IMR-90 (cell line): Measurements from ENCODE around the gene AKAP13. TPM values are rescaled to one million over a fixed set of nuclear protein-coding genes. Genes with fewer than 3 reads are reported as not detected.

ENCODE experiments used
- ATAC-seq: fragments of 200-7000 bp; cut with Tn5 transposase; 2 replicates; pipeline ENCODE4 v1.9.1; 2020; ENCODE audit warnings: low read depth, mild to moderate bottlenecking, moderate library complexity
- BruUV-seq: library from RNA; stranded (reverse); fragments of 400-500 nt; replicated peaks from 2 replicates; lab custom pipeline; 2021; lab: Mats Ljungman, UMichigan
- CTCF ChIA-PET: fragments of 300-600 bp; formaldehyde crosslinking; extraction: SDS; loops from one replicate; lab custom pipeline; 2021; ENCODE audit warnings: antibody characterized with exemption; lab: Yijun Ruan, JAX
- POLR2A ChIA-PET: fragments of 300-600 bp; sonication (Branson Sonifier 250); formaldehyde crosslinking; loops from one replicate; lab custom pipeline; 2022; ENCODE audit warnings: antibody characterized with exemption; ENCODE audit not compliant: unreplicated experiment; lab: Charles Lee
- DNase-seq: peaks from one replicate; pipeline ENCODE4 v3.0.0; 2013
- H2AFZ ChIP-seq: replicated peaks from 2 replicates; pipeline ENCODE3; 2013; ENCODE audit warnings: low read length, mild to moderate bottlenecking; ENCODE audit not compliant: poor library complexity
- H2AK5ac ChIP-seq: 2 replicates; pipeline ENCODE4 v1.6.1; 2013; ENCODE audit warnings: low read depth, low read length, inconsistent platforms
- H2AK9ac ChIP-seq: replicated peaks from 2 replicates; pipeline ENCODE3; 2013; ENCODE audit warnings: mild to moderate bottlenecking, low read depth, low read length, moderate library complexity; ENCODE audit not compliant: poor library complexity
- H2BK120ac ChIP-seq: 2 replicates; pipeline ENCODE4 v1.6.1; 2013; ENCODE audit warnings: low read depth, low read length, inconsistent platforms
- H2BK15ac ChIP-seq: 3 replicates; pipeline ENCODE4 v1.6.1; 2013; ENCODE audit warnings: low read depth, low read length, inconsistent platforms
- H2BK20ac ChIP-seq: 2 replicates; pipeline ENCODE4 v1.6.1; 2013; ENCODE audit warnings: low read depth, mild to moderate bottlenecking, inconsistent platforms, low read length, moderate library complexity
- H2BK5ac ChIP-seq: 2 replicates; pipeline ENCODE4 v1.6.1; 2013; ENCODE audit warnings: mild to moderate bottlenecking, low read depth, low read length, inconsistent platforms; ENCODE audit not compliant: poor library complexity, severe bottlenecking
- H3K14ac ChIP-seq: replicated peaks from 2 replicates; pipeline ENCODE4 v1.6.1; 2013; ENCODE audit warnings: low read depth, low read length, inconsistent platforms
- H3K18ac ChIP-seq: 2 replicates; pipeline ENCODE4 v1.6.1; 2013; ENCODE audit warnings: low read depth, low read length, control low read depth
- H3K23ac ChIP-seq: 2 replicates; pipeline ENCODE4 v1.6.1; 2013; ENCODE audit warnings: low read depth, low read length, inconsistent platforms
- H3K27ac ChIP-seq: 2 replicates; pipeline ENCODE4 v1.5.1; 2013; ENCODE audit warnings: mild to moderate bottlenecking, control low read depth, low read length; ENCODE audit not compliant: insufficient read depth
- H3K27me3 ChIP-seq: 2 replicates; pipeline ENCODE4 v1.6.1; 2013; ENCODE audit warnings: low read length; ENCODE audit not compliant: control insufficient read depth, insufficient read depth
- H3K36me3 ChIP-seq: 2 replicates; pipeline ENCODE4 v1.6.1; 2013; ENCODE audit warnings: low read length, mixed read lengths; ENCODE audit not compliant: control insufficient read depth, insufficient read depth
- H3K4ac ChIP-seq: 2 replicates; pipeline ENCODE4 v1.6.1; 2013; ENCODE audit warnings: low read depth, low read length, inconsistent platforms
- H3K4me1 ChIP-seq: 2 replicates; pipeline ENCODE4 v1.6.1; 2013; ENCODE audit warnings: low read length, mixed read lengths; ENCODE audit not compliant: control insufficient read depth, insufficient read depth
- H3K4me2 ChIP-seq: 2 replicates; pipeline ENCODE4 v1.6.1; 2013; ENCODE audit warnings: low read depth, mild to moderate bottlenecking, control low read depth, low read length, moderate library complexity
- H3K4me3 ChIP-seq: 2 replicates; pipeline ENCODE4 v1.5.1; 2013; ENCODE audit warnings: low read depth, mild to moderate bottlenecking, control low read depth, low read length, moderate library complexity; ENCODE audit not compliant: insufficient read depth
- H3K56ac ChIP-seq: 2 replicates; pipeline ENCODE4 v1.6.1; 2013; ENCODE audit warnings: low read length, inconsistent platforms; ENCODE audit not compliant: insufficient read depth; ENCODE audit errors: extremely low read depth
- H3K79me1 ChIP-seq, 2 experiments: 2 replicates each; pipeline ENCODE4 v1.6.1; 2013; ENCODE audit warnings: low read length in 2 of 2, inconsistent platforms in 1 of 2, low read depth in 1 of 2
- H3K9ac ChIP-seq: 2 replicates; pipeline ENCODE4 v1.6.1; 2013; ENCODE audit warnings: low read depth, low read length, control low read depth
- H3K9me1 ChIP-seq: 2 replicates; pipeline ENCODE4 v1.6.1; 2013; ENCODE audit warnings: low read length, inconsistent platforms; ENCODE audit not compliant: insufficient read depth
- H3K9me3 ChIP-seq: 2 replicates; pipeline ENCODE4 v1.6.1; 2013; ENCODE audit warnings: low read length; ENCODE audit not compliant: control insufficient read depth, insufficient read depth
- H4K20me1 ChIP-seq: 2 replicates; pipeline ENCODE4 v1.6.1; 2013; ENCODE audit warnings: low read length, inconsistent platforms; ENCODE audit not compliant: insufficient read depth
- H4K5ac ChIP-seq: 2 replicates; pipeline ENCODE4 v1.6.1; 2013; ENCODE audit warnings: mild to moderate bottlenecking, low read depth, low read length, control low read depth
- H4K8ac ChIP-seq, 2 experiments: 2 replicates each; pipeline ENCODE4 v1.6.1; 2013; ENCODE audit warnings: low read depth in 2 of 2, low read length in 2 of 2, control low read depth in 1 of 2, inconsistent platforms in 1 of 2
- H4K91ac ChIP-seq: 2 replicates; pipeline ENCODE4 v1.6.1; 2013; ENCODE audit warnings: low read depth, low read length, inconsistent platforms; ENCODE audit not compliant: insufficient read depth
- BHLHE40 ChIP-seq: fragments of 150-350 bp; IDR thresholded peaks from 2 replicates; pipeline ENCODE4 v1.6.1; 2016; ENCODE audit warnings: mild to moderate bottlenecking, low read depth, low read length
- CEBPB ChIP-seq: IDR thresholded peaks from 2 replicates; pipeline ENCODE4 v1.6.1; 2012; ENCODE audit warnings: low read depth, low read length, improper control_type of control experiment
- CHD1 ChIP-seq: IDR thresholded peaks from 2 replicates; pipeline ENCODE4 v1.6.1; 2012; ENCODE audit warnings: low read depth, low read length, improper control_type of control experiment
- CTCF ChIP-seq: conservative IDR thresholded peaks from 2 replicates; pipeline ENCODE4 v1.5.1; 2012; ENCODE audit warnings: mild to moderate bottlenecking, low read depth, low read length, improper control_type of control experiment
- ELK1 ChIP-seq: fragments of 150-350 bp; IDR thresholded peaks from 2 replicates; pipeline ENCODE4 v1.6.1; 2016; ENCODE audit warnings: low read depth, mild to moderate bottlenecking, low read length, moderate library complexity, borderline replicate concordance
- FOS ChIP-seq: fragments of 150-350 bp; IDR thresholded peaks from 2 replicates; pipeline ENCODE4 v1.6.1; 2016; ENCODE audit warnings: low read depth, low read length
- MAFK ChIP-seq: IDR thresholded peaks from 2 replicates; pipeline ENCODE4 v1.6.1; 2012; ENCODE audit warnings: low read depth, low read length, improper control_type of control experiment
- MAZ ChIP-seq: IDR thresholded peaks from 2 replicates; pipeline ENCODE4 v1.6.1; 2012; ENCODE audit warnings: low read depth, mild to moderate bottlenecking, low read length, improper control_type of control experiment, moderate library complexity, borderline replicate concordance
- MXI1 ChIP-seq: IDR thresholded peaks from 2 replicates; pipeline ENCODE4 v1.6.1; 2012; ENCODE audit warnings: low read depth, mild to moderate bottlenecking, low read length, moderate library complexity, borderline replicate concordance
- NFE2L2 ChIP-seq: fragments of 150-350 bp; IDR thresholded peaks from 2 replicates; pipeline ENCODE4 v1.6.1; 2016; ENCODE audit warnings: low read depth, mild to moderate bottlenecking, low read length
- POLR2A ChIP-seq: IDR thresholded peaks from 2 replicates; pipeline ENCODE4 v1.6.1; 2012; ENCODE audit warnings: mild to moderate bottlenecking, low read depth, low read length
- RAD21 ChIP-seq: IDR thresholded peaks from 2 replicates; pipeline ENCODE4 v1.6.1; 2012; ENCODE audit warnings: low read length, improper control_type of control experiment
- RCOR1 ChIP-seq: IDR thresholded peaks from 2 replicates; pipeline ENCODE4 v1.6.1; 2012; ENCODE audit warnings: mild to moderate bottlenecking, low read length, improper control_type of control experiment; ENCODE audit not compliant: insufficient replicate concordance
- RFX5 ChIP-seq: IDR thresholded peaks from 2 replicates; pipeline ENCODE4 v1.8.0; 2012; ENCODE audit warnings: low read depth, mild to moderate bottlenecking, low read length, moderate library complexity
- SMC3 ChIP-seq: fragments of 150-350 bp; IDR thresholded peaks from 2 replicates; pipeline ENCODE4 v1.6.1; 2016; ENCODE audit warnings: low read depth, mild to moderate bottlenecking, antibody characterized with exemption, low read length, moderate library complexity
- USF2 ChIP-seq: fragments of 150-350 bp; IDR thresholded peaks from 2 replicates; pipeline ENCODE4 v1.6.1; 2017; ENCODE audit warnings: mild to moderate bottlenecking, antibody characterized with exemption, low read length, low read depth
- WGBS, 2 experiments: methylation state at CpG; one replicate each; pipeline versions ENCODE4 v1.1.5 to v1.1.7; 2013; ENCODE audit warnings: missing lambda C conversion rate in 2 of 2; ENCODE audit not compliant: insufficient read length in 1 of 2; ENCODE audit errors: extremely low coverage in 2 of 2; 5-methylcytosine and 5-hydroxymethylcytosine counted together
- dilution Hi-C: fragments of 300-500 bp; cut with HindIII; formaldehyde crosslinking; loops from one replicate; pipeline ENCODE4 v1.14.3; 2018; ENCODE audit warnings: low sequenced_read_pairs; ENCODE audit not compliant: unreplicated experiment
- in situ Hi-C: fragments of 300-500 bp; cut with MboI; formaldehyde crosslinking; loops from 3 replicates; pipeline ENCODE4 v1.14.3; 2019; ENCODE audit warnings: low sequenced_read_pairs, inconsistent platforms, mixed read lengths
- intact Hi-C: fragments of 100-400 bp; cut with micrococcal nuclease; formaldehyde crosslinking; loops from 2 replicates; pipeline ENCODE4 v1.10.0; 2022
- polyA plus RNA-seq, 3 experiments: library from polyadenylated mRNA; depleted of rRNA; stranded (reverse); fragments of >200 nt; gene quantifications; 2 replicates each; pipeline ENCODE4 v1.2.3, GENCODE V29; 2012; ENCODE audit warnings: low replicate concordance in 1 of 3
- total RNA-seq: library from RNA; depleted of rRNA; stranded (reverse); fragments of >200 nt; gene quantifications from 2 replicates; pipeline ENCODE4 v1.2.3, GENCODE V29; 2012

Gene AKAP13
- total and polyA plus RNA-seq, 2 of the 4 experiments (the other 2 are of a cell fraction): 10.4 to 46.4 TPM

GRCh38 chr15:85754989-85755388 is 374.6 kb downstream of the AKAP13 start:
- Histone ChIP-seq H3K4ac (no peak overlapping the region), H2BK15ac (no peak overlapping the region), H4K91ac (no peak overlapping the region), H3K27me3 (no peaks in the 10 kb centered on the region), H3K79me1 (no peaks in the 10 kb centered on the region), H3K36me3 (peaks cover 7% of the 10 kb centered on the region; the same call in 1 of the 2 replicates), H3K9me1 (no peaks in the 10 kb centered on the region), H4K20me1 (no peaks in the 10 kb centered on the region), H3K9ac (no peak overlapping the region), H3K4me2 (no peak overlapping the region), H2AFZ (no peak overlapping the region), H3K4me1 (no peaks in the 10 kb centered on the region), H4K5ac (no peak overlapping the region), H3K27ac (no peak overlapping the region), H2AK9ac (no peak overlapping the region), H2BK120ac (no peak overlapping the region), H2AK5ac (no peak overlapping the region), H3K14ac (no peak overlapping the region), H3K4me3 (no peak overlapping the region), H3K9me3 (no peaks in the 10 kb centered on the region), H3K23ac (no peak overlapping the region), H4K8ac (no peak overlapping the region), H3K56ac (no peak overlapping the region), H2BK5ac (no peak overlapping the region), H3K18ac (no peak overlapping the region), H2BK20ac (no peak overlapping the region)
- TF ChIP-seq RCOR1 (no peak), CTCF (no peak), ELK1 (no peak), NFE2L2 (no peak), MAZ (no peak), RAD21 (no peak), CHD1 (no peak), RFX5 (no peak), MAFK (no peak), MXI1 (no peak), POLR2A (no peak), BHLHE40 (no peak), SMC3 (no peak), FOS (no peak), USF2 (no peak), CEBPB (no peak)
- dilution Hi-C loops: no loop called here
- ChIA-PET POLR2A (no interaction called here), CTCF (no interaction called here)
- WGBS, 2 experiments: 49% methylated on average over 4 of the region's 7 CpGs; no CpG with 5 or more reads in 1 of the 2 experiments
- no TSS peak for BruUV-seq
- DNase-seq (peak; percentile 13), ATAC-seq (peak; percentile 35)
- intact Hi-C loops: no loop called here
- in situ Hi-C loops: no loop called here
